ENCODE data around the gene ZNF771.
A peak's percentile ranks its signal among the peaks of the same experiment; 100 is the strongest.

Gene ZNF771

DNA sequence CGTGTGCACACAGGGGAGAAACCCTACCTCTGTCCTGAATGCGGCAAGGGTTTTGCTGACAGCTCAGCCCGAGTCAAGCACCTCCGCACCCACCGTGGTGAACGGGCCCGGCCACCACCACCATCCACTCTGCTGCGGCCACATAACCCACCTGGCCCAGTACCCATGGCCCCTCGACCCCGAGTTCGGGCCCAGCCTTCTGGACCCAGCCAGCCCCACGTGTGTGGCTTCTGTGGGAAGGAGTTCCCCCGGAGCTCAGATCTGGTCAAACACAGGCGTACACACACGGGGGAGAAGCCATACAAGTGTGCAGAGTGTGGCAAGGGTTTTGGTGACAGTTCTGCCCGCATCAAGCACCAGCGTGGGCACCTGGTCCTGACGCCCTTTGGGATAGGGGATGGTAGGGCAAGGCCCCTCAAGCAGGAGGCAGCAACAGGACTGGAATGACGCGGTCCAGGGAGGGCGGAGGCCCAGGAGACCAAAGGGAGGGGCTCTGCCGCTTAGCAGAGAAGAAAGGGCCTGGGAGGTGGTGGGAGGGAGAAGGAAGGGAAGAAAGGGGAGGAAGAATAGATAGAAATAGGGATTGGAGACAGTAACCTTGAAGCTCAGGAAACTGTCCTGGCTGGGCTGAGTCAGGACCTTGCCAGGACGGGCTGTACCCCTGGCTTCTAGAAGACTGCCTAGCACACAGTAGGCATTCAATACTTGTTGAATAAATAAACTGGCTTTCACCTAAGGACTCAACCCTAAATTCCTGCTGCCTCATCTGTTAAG lies 8.6 kb upstream of the ZNF771 start:
- no peak for DNase-seq (ENCODE audit: low read depth in 2 of 2)

DNA sequence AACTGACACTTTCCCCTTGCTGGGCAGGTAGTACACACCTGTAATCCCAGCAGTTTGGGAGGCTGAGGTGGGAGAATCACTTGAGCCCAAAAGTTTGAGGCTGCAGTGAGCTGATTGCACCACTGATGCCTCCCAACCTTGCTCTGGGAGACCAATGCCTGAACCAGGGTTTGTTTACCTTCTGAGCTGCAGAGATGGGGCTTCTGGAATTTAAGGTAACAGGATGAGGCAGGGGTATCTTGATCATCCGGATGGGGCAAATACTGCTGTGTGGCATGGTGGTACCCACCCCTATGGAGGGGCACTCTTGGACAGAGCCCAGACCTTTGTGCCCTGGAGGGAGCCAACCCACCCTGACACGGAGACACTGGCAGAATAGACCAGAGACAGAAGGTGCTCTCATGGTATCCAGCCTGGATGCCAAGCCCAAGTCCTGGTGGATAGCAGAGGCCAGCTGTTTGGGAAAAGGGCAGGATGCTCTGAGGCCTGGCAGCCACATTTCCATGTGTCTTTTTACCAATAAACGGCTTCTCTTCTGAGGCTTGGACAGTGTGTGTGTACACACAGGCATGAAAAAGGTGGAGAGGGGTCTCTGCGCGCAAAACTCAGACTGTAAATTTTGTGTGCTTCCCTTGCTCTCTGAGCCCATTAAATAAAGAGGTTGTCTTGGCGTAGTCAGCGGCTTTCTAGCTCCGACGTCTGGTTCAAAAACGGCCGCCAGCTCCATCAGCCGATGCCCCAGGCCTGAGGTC lies 7.8 kb upstream of the ZNF771 start:
- no peak for DNase-seq (ENCODE audit: low read depth in 2 of 2)

DNA sequence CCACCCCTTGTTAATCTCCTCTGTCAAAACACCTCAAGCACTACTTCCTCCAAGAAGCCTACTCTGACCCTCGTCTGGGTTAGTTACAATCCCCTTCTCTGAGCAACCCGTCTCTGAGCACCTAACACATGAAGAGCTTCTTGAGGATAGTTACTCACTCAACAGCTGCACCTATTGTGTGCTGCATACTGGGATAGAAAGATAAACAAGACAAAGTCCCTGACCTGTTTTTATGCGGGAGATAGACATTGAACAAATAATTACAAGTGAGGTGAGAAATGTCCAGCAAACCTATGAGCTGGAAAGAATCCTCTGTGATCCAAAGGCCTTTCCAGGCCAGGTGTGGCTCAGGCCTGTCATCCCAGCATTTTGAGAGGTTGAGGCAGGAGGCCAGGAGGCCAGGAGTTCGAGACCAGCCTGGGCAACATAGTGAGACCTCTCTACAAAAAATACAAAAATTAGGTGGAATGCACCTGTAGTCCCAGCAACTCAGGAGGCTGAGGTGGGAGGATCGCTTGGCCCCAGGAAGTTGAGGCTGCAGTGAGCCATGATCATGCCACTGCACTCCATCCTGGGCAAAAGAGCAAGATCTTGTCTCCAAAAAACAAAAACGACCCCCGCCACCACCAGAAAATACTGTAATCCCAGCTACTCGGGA lies 5.5 kb upstream of the ZNF771 start:
- DNase-seq (ENCODE audit: low read depth in 2 of 2): no peak

GRCh38 chr16:30406795-30407101 lies 658 bp upstream of the ZNF771 start:
- DNase-seq (ENCODE audit: low read depth in 2 of 2): no peak

DNA sequence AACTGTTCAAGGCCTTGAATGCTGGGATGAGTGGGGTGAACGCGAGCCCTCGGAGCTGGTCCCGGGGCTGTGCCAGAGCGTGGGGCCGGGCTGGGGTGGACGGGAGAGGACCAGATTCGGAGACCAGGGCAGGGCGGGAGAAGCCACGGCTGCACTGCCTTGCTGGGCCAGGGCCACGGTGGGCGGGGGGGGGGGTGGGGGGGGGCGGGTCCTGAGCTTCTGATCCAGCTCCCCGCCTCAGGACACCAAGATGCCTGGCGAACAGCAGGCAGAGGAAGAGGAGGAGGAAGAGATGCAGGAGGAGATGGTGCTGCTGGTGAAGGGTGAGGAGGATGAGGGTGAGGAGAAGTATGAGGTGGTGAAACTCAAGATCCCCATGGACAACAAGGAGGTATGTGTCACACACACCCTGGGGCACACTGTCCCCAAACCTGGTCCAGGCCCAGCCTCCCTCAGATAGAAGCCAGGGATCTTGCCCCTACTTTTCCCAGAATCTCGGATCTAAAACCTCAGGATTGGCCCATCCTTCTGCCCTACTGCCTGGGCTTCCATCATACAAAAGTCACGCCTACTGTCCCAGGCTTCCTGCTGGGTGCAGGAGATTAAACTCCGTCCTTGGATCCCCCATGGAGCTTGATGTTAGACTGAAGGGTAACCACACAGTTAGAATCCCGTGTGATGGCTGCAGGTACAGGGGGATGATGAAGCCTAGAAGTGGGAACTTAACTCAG lies 563 bp downstream of the ZNF771 start:
- DNase-seq (ENCODE audit: low read depth in 2 of 2): no peak

DNA sequence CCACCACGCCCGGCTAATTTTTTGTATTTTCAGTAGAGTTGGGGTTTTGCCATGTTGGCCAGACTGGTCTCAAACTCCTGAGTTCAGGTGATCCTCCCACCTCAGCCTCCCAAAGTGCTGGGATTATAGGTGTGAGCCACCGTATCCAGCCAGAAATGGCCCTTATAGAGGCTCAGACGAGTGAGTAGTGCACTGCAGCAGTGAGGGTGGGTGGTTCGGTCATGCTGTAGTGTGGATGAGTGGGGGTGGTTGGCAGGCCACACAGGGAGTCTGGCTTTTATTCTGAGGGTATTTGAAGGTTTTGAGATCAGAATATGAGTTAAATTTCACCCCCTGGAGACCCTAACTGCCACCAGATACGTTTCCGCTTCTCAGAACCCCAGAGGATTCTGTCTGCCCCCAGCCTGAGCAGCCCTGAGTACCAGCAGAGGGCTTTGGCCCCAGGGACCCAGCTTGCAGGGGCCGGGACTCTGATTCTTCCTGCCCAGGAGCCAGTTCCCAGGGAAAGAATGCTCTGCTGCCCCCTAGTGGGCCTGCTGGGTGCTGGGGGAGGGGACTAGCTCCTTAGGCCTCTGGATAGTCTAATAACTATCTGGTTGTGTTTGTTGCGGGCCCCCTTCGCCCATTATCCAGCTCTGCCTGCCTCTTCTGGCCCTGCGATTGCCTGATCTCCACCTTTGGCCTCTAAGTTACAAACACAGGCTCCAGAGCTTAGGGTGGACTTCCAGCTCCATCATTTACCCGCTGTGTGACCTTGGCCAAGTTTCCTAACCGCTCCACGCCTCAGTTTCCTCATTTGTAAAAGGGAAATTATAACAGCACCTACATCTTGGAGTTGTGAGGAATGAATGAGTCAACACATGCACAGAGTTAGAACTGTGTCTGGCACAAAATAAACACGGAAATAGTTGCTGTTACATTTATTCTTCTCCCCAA lies 2.0 kb downstream of the ZNF771 start:
- DNase-seq (ENCODE audit: low read depth in 2 of 2): peak; percentile 88 to 96

- DNase-seq (ENCODE audit: low read depth in 2 of 2): no peak
Measured at GRCh38 chr16:30413112-30413806, 5.9 kb downstream of the ZNF771 start.

DNA sequence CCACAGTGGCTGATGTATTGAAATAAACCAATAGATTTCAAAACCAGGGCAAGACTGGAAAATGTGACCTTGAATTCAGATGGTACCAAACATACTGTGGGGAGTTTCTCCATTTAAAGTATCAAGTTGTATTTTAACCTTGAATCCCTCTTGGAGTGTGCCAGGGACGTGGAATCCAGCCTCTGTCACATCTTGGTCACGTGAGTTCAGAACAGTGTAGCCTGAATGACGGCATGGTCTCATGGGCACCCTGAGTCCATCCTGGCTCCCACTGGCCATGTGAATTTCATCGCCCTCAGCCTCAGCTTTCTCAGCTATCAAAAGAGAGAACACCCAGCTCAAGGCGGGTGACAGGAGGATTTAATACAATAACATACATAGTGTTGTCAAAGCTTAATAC lies 6.8 kb downstream of the ZNF771 start:
- DNase-seq (ENCODE audit: low read depth in 2 of 2): no peak

- DNase-seq (ENCODE audit: low read depth in 2 of 2): no peak
Measured at GRCh38 chr16:30416047-30416603, 8.7 kb downstream of the ZNF771 start.

- no peak for DNase-seq (ENCODE audit: low read depth in 2 of 2)
Measured at GRCh38 chr16:30416624-30417528, 9.5 kb downstream of the ZNF771 start.

DNA sequence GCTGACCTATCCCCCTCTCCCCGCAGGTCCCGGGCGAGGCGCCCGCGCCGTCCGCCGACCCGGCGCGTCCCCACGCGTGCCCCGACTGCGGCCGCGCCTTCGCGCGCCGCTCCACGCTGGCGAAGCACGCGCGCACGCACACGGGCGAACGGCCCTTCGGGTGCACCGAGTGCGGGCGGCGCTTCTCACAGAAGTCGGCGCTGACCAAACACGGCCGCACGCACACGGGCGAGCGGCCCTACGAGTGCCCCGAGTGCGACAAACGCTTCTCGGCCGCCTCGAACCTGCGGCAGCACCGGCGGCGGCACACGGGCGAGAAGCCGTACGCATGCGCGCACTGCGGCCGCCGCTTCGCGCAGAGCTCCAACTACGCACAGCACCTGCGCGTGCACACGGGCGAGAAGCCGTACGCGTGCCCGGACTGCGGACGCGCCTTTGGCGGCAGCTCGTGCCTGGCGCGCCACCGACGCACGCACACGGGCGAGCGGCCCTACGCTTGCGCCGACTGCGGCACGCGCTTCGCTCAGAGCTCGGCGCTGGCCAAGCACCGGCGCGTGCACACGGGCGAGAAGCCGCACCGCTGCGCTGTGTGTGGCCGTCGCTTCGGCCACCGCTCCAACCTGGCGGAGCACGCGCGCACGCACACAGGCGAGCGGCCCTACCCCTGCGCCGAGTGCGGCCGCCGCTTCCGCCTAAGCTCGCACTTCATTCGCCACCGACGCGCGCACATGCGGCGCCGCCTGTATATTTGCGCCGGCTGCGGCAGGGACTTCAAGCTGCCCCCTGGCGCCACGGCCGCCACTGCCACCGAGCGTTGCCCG lies 10.3 kb downstream of the ZNF771 start:
- peak; percentile 81 to 84 for DNase-seq (ENCODE audit: low read depth in 2 of 2)

- no peak for DNase-seq (ENCODE audit: low read depth in 2 of 2)
Measured at GRCh38 chr16:30418350-30419181, 11.2 kb downstream of the ZNF771 start.

- DNase-seq (ENCODE audit: low read depth in 2 of 2): no peak
Measured at GRCh38 chr16:30421010-30421409, 13.6 kb downstream of the ZNF771 start.

DNA sequence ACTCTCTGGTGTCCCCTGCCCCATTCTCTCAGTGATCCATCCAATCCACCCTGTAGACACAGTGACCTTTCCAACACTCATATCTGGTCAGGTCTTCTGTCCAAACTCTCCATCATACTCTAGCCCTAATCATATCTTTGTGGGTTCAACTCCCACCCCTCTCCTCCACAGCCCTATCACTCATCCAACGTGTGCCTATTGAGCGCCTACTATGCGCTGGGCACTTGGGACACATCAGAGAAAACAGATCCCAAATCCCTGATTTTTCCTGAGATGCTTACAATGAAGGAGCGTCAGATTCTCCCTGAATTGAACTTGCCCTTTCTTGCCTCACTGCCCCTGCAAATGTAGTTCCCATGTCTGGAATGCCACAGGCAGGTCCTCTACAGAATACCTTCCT lies 20.6 kb downstream of the ZNF771 start:
- DNase-seq (ENCODE audit: low read depth in 2 of 2): no peak

DNA sequence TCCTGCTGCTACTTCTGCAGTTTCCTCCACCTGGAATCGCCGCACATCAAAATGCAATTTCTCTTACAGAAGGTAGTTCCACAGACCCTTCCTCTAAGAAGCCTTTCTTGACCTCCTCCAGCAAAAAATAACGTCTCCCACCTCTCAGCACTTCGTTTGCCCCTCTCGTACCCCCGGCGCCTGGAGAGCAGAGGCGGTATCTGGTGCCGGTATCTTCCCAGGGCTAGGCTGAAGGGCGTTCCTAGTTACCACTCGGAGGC lies 21.9 kb downstream of the ZNF771 start:
- no peak for DNase-seq (ENCODE audit: low read depth in 2 of 2)

DNA sequence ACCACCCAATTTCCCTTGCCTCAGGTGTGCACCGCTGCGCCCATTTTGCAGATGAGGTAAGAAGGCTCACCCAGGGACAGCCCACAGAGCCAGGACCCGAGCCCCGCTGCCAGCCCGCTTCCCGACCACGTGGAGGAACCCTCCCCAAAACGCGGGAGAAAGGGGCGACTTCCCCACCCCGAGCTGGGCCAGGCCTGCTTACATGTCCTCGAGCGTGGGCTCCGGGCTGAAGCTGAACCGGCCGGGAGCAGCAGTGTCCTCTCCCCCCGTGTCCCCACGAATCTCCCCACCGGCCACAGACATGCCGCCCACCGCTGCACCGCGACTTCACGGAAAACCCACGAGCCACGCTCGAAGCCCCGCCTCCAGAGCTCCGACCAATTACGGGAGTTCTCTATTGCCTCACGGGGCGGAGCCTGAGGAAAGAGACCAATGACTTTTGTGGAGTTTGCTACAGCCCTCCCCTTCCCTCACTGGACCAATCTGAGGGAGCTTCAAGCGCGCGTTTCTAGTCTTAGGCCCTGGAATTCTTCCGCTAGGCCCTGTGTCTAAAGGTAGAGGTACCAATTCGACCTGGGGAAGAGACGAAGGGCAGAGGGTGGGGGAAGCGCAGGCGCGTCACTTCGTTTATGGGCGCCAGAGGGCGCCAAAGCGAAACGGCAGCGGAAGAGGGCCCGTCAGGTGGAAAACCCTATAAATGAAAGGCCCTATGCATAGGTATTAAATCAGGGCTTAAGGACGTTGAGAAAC lies 22.4 kb downstream of the ZNF771 start, which contains the start of gene DCTPP1:
DCTPP1 (minus strand) TSS at position 353 of the 750 bp plus-strand sequence; CDS start at position 303, 50 bp downstream.
- peak; percentile 90 to 96 for DNase-seq (ENCODE audit: low read depth in 2 of 2)

Measured in stimulated activated CD4-positive, alpha-beta T cell treated with anti-CD3 and anti-CD28 coated beads, Interleukin-4, amount 100 ng/mL, for 48 hours (primary cell).